GM21447 (cell line): Measurements from ENCODE around the gene PHKA1.
"Not testable (repeated sequence)": the region's sequence is repeated elsewhere in the genome, so short reads cannot be mapped to it uniquely, and the experiment has no call there.

Experiments used
- ATAC-seq: cut with Tn5 transposase; IDR thresholded peaks from one replicate; pipeline ENCODE4 v1.9.1; 2021; ENCODE audit not compliant: unreplicated experiment

PHKA1 gene

GRCh38 chrX:72573158-72573511 is 141.0 kb downstream of the PHKA1 start:
- peak; percentile 33 for ATAC-seq

- ATAC-seq = peak; percentile 98
Observed at GRCh38 chrX:72572248-72573157, 141.6 kb downstream of the PHKA1 start, which contains the start of gene HDAC8. Gene HDAC8 (minus strand): TSS chrX:72572843. CDS start chrX:72572761, 82 bp downstream.

- no peak for ATAC-seq
Observed at GRCh38 chrX:72569786-72570185, 144.3 kb downstream of the PHKA1 start.

- ATAC-seq = no peak
Observed at GRCh38 chrX:72568406-72569092, 145.6 kb downstream of the PHKA1 start.

- ATAC-seq = no peak
Observed at GRCh38 chrX:72566448-72566847, 147.7 kb downstream of the PHKA1 start.

DNA sequence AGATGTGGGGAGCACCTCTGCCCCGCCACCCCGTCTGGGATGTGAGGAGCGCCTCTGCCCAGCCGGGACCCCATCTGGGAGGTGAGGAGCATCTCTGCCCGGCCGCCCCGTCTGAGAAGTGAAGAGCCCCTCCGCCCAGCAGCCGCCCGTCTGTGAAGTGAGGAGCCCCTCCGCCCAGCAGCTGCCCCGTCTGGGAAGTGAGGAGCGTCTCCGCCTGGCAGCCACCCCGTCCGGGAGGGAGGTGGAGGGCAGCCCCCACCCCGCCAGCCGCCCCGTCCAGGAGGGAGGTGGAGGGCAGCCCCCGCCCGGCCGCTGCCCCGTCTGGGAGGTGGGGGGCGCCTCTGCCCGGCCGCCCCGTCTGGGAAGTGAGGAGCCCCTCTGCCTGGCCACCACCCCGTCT is 154.5 kb downstream of the PHKA1 start:
- ATAC-seq = not testable (repeated sequence)

DNA sequence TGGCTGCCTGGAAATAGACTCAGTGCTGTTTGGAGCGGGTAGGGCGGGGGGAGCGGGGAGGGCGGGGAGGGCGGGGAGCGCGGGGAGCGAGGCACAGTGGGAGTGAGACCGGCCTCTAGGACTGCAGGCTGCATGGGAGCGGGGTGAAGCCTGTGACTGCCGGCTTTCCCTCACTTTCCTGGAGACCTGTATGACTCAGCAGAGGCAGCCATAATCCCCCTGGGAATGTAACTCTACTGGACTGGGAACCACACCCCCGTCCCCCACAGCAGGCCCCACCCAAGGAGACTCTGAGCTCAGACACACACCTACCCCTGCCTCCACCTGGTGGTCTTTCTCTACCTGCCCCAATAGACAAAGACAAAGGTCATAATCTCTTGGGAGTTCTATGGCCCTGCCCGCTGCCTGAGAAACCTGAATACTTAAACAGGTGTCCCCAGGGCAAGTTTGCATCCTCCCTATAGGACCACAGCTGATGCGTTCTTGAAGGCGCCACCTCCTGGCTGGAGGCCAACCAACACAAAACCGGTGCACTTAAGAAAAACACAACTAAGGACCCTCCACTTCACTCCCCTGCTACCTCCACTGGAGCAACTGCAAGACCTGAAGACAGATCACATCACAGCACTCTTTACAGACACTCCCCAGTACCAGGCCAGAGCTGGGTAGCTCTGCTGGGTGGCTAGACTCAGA is 159.5 kb downstream of the PHKA1 start:
- no peak for ATAC-seq

GRCh38 chrX:72552443-72552842 is 161.7 kb downstream of the PHKA1 start:
- not testable (repeated sequence) for ATAC-seq

DNA sequence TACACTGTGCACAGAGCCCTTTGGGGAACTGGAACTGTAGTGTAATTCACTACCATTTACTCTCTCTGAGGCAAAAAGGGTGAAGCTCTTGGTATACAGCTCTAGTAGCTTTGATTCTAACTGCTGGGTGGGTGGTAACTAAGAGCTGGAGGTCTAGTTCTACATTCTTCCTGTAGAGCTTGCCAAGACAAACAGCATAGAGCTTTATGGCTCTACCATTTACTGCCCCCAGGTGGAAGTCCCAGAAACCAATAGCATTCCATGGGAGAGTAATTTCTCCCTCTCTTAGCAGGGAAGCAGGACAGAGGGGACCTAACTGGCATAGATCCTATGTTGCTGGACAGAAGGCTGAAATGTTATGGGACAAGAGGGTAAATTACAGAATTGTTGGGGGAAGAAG is 168.1 kb downstream of the PHKA1 start:
- no peak for ATAC-seq

- no peak for ATAC-seq
Observed at GRCh38 chrX:72540318-72540717, 173.8 kb downstream of the PHKA1 start.

- ATAC-seq = no peak
Observed at GRCh38 chrX:72539822-72540221, 174.3 kb downstream of the PHKA1 start.

DNA sequence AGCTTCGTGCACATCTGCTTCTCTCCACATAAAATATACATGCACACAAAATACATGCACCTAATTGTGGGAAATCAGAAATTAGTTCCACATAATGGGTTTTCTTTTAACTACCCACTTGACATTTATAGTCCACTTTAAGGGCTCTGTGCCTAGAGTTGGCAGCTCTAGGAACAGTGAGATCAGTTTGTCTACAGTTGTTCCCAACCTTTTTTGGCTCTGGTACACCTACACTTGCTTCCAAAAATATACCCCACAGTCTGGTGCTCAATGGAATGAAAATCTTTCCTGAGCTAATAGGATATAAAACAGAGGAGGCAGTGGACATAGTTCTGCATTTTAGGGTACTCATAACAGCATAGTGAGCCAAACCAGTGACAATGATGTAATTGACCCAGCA is 177.6 kb downstream of the PHKA1 start:
- no peak for ATAC-seq

DNA sequence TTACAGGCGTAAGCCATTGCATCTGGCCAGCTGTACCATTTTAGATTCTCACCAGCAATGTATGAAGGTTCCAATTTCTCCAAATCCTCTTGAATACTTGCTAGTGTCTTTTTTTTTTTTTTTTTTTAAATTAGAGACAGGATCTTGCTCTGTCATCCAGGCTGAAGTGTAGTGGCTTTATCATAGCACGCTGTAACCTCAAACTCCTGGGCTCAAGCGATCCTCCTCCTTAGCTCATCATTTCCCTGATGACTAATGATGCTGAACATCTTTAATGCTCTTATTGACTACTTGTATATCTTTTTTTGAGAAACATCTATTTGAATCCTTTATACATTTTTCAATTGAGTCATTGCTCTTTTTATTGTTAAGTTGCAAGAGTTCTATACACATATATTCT is 181.7 kb downstream of the PHKA1 start:
- no peak for ATAC-seq
